Heart right ventricle (tissue), 16 donors: ENCODE data around the gene PLAC1. TPM values are rescaled to one million over a fixed set of nuclear protein-coding genes. Genes with fewer than 3 reads are reported as not detected.

Experiments
- ATAC-seq, 8 donors: fragments of 200-7000 bp; cut with Tn5 transposase; one replicate each; pipeline ENCODE4 v1.9.1; 2020; ENCODE audit warnings: mild to moderate bottlenecking in 8 of 8, moderate library complexity in 8 of 8, moderate number of reproducible peaks in 1 of 8
- DNase-seq, 2 donors: peaks; one replicate each; pipeline ENCODE4 v3.0.0-alpha.2; 2020
- H3K27ac ChIP-seq, 10 donors: fragments of 200-600 bp; sonication (generic) in 2 of 10; one replicate each; pipeline versions ENCODE4 v1.5.0 to v1.8.0; 2020 to 2022; ENCODE audit warnings: mild to moderate bottlenecking in 3 of 10
- H3K27me3 ChIP-seq, 7 donors: fragments of 200-600 bp; one replicate each; pipeline ENCODE4 v1.8.0; 2021 to 2022; ENCODE audit warnings: mild to moderate bottlenecking in 2 of 7
- H3K36me3 ChIP-seq, 9 donors: fragments of 200-600 bp; sonication (generic) in 1 of 9; one replicate each; pipeline versions ENCODE4 v1.5.0 to v1.8.0; 2020 to 2022; ENCODE audit warnings: mild to moderate bottlenecking in 2 of 9
- H3K4me1 ChIP-seq, 9 donors: fragments of 200-600 bp; sonication (generic) in 1 of 9; one replicate each; pipeline versions ENCODE4 v1.5.0 to v1.8.0; 2020 to 2022; ENCODE audit warnings: mild to moderate bottlenecking in 4 of 9
- H3K4me3 ChIP-seq, 10 donors: fragments of 200-600 bp; sonication (generic) in 2 of 10; one replicate each; pipeline versions ENCODE4 v1.5.0 to v1.8.0; 2020 to 2022; ENCODE audit warnings: mild to moderate bottlenecking in 7 of 10, moderate library complexity in 2 of 10
- H3K9me3 ChIP-seq, 11 donors: fragments of 200-600 bp in 10 of 11; sonication (generic) in 2 of 11; one replicate each; pipeline versions ENCODE4 v1.5.0 to v1.8.0; 2013 to 2022; ENCODE audit warnings: mild to moderate bottlenecking in 2 of 11, control low read depth in 1 of 11, moderate library complexity in 1 of 11
- WGBS, 2 donors: extraction: QIAGEN DNeasy Blood & Tissue Kit; methylation state at CpG; one replicate each; pipeline ENCODE4 v1.1.7; 2013; ENCODE audit warnings: inconsistent platforms in 1 of 2; 5-methylcytosine and 5-hydroxymethylcytosine counted together
- intact Hi-C, 10 donors: fragments of 100-400 bp; cut with DNase I; formaldehyde crosslinking; loops; one replicate each; pipeline versions ENCODE4 v1.11.1 to v1.14.2; 2022
- polyA plus RNA-seq, 2 donors: library from polyadenylated mRNA; stranded (reverse); fragments of 200-250 nt; gene quantifications; one replicate each; pipeline ENCODE4 v1.2.3, GENCODE V29; 2013
- total RNA-seq, 10 donors: library from RNA; stranded (reverse); fragmentation: NEBNext Ultra II Directional in 3 of 10; extraction: Animal tissue kit (Norgen Biotek cat#: 25700) in 3 of 10; gene quantifications; one replicate each; pipeline versions ENCODE4 v1.2.1 to v1.2.4, GENCODE V29; 2021 to 2023
- TF ChIP-seq, protein P1 (sequence below), 9 donors: fragments of 200-600 bp; sonication (generic) in 2 of 9; IDR thresholded peaks; one replicate each; pipeline versions ENCODE4 v1.5.0 to v1.8.0; 2021 to 2022; ENCODE audit warnings: antibody characterized with exemption in 9 of 9, mild to moderate bottlenecking in 5 of 9, moderate library complexity in 1 of 9
- donor health status: Arrhythmogenic right ventricular cardiomyopathy.
- donor health status: ischemic (EF 13 %, LVEDD 7.1; RV severe dilation, severe dysfunction).
- donor health status: healthy with polysubstance abuse.
- donor health status: DM: no; HTN: yes; CAD: no.
- donor health status: DM: no; HTN: no; CAD: no.
- donor health status: ischemic (EF 25% LVEDD 6.9; RV normal size, moderate dysfunction).
- donor health status: ischemic (EF 25% LVEDD 5.7; RV mildly dilated, moderate dysfunction).
- donor health status: healthy.
- donor health status: DM: yes; HTN: yes; CAD: no.
- donor health status: Ischemic cardiomyopathy.
- donor health status: ischemic (EF 35%, LVEDD 5.7; RV mildly dilated, moderate dysfunction).
- donor health status: nonischemic (EF 11% LVEDD 7.7; RV severe dilation, severe dysfunction).
- donor health status: DM: yes; HTN: yes; CAD: no.
- donor health status: PGD.
- donor health status: ischemic (EF 29% LVEDD 5.4; RV normal size, mild dysfunction).
- donor health status: nonischemic (EF 23%, LVEDD 6.1; RV moderate dilation, normal function).

PLAC1 gene
- total and polyA plus RNA-seq, 12 donors: not detected

- no peak overlapping the region for H3K27ac ChIP-seq
- H3K27me3 ChIP-seq: peaks cover 0 to 29% (median 0%) of the 10 kb centered on the region in 7 donors
- no peaks in the 10 kb centered on the region for H3K36me3 ChIP-seq
- no peaks in the 10 kb centered on the region for H3K9me3 ChIP-seq
- whole genome bisulfite sequencing, 2 donors: 62 to 70% methylated on average over 2 of the region's 2 CpGs
- TF ChIP-seq, protein P1, sequence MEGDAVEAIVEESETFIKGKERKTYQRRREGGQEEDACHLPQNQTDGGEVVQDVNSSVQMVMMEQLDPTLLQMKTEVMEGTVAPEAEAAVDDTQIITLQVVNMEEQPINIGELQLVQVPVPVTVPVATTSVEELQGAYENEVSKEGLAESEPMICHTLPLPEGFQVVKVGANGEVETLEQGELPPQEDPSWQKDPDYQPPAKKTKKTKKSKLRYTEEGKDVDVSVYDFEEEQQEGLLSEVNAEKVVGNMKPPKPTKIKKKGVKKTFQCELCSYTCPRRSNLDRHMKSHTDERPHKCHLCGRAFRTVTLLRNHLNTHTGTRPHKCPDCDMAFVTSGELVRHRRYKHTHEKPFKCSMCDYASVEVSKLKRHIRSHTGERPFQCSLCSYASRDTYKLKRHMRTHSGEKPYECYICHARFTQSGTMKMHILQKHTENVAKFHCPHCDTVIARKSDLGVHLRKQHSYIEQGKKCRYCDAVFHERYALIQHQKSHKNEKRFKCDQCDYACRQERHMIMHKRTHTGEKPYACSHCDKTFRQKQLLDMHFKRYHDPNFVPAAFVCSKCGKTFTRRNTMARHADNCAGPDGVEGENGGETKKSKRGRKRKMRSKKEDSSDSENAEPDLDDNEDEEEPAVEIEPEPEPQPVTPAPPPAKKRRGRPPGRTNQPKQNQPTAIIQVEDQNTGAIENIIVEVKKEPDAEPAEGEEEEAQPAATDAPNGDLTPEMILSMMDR (IDR thresholded peaks at IDR 0.05): no peak
- no peak for ATAC-seq
- H3K4me3 ChIP-seq: no peak overlapping the region
- H3K4me1 ChIP-seq: no peaks in the 10 kb centered on the region
- intact Hi-C loops: no loop called here
- DNase-seq: no peak
Observed at GRCh38 chrX:134641346-134641745, 16.9 kb downstream of the PLAC1 start.

- no peaks in the 10 kb centered on the region for H3K36me3 ChIP-seq
- DNase-seq (no peak), ATAC-seq (no peak)
- TF ChIP-seq, protein P1 (IDR thresholded peaks at IDR 0.05): no peak
- no peak overlapping the region for H3K27ac ChIP-seq
- no peaks in the 10 kb centered on the region for H3K9me3 ChIP-seq
- no peaks in the 10 kb centered on the region for H3K4me1 ChIP-seq
- 97 to 98% methylated on average over 4 of the region's 4 CpGs for WGBS, 2 donors
- H3K4me3 ChIP-seq: no peak overlapping the region
- intact Hi-C loops: no loop called here
- H3K27me3 ChIP-seq: peaks cover 0 to 29% (median 0%) of the 10 kb centered on the region in 7 donors
Observed at GRCh38 chrX:134640914-134641313, 17.4 kb downstream of the PLAC1 start.

- intact Hi-C loops: no loop called here
- Histone ChIP-seq H3K4me1 (peaks cover 0 to 10% (median 0%) of the 10 kb centered on the region in 9 donors), H3K36me3 (no peaks in the 10 kb centered on the region), H3K27ac (no peak overlapping the region), H3K27me3 (peaks cover 0 to 29% (median 0%) of the 10 kb centered on the region in 7 donors), H3K4me3 (no peak overlapping the region), H3K9me3 (no peaks in the 10 kb centered on the region)
- WGBS, 2 donors: 88 to 94% methylated on average over 5 of the region's 5 CpGs
- DNase-seq (no peak), ATAC-seq (no peak)
- TF ChIP-seq, protein P1 (IDR thresholded peaks at IDR 0.05): no peak
Observed at GRCh38 chrX:134636851-134637250, 21.4 kb downstream of the PLAC1 start.

GRCh38 chrX:134634691-134635090 lies 23.6 kb downstream of the PLAC1 start:
- peaks cover 0 to 10% (median 0%) of the 10 kb centered on the region in 9 donors for H3K4me1 ChIP-seq
- TF ChIP-seq, protein P1 (IDR thresholded peaks at IDR 0.05): no peak
- no peaks in the 10 kb centered on the region for H3K9me3 ChIP-seq
- no peak overlapping the region for H3K4me3 ChIP-seq
- H3K36me3 ChIP-seq: no peaks in the 10 kb centered on the region
- no peak for DNase-seq
- H3K27me3 ChIP-seq: peaks cover 0 to 21% (median 0%) of the 10 kb centered on the region in 7 donors
- ATAC-seq: no peak
- WGBS, 2 donors: 77 to 87% methylated on average over 5 of the region's 5 CpGs
- no peak overlapping the region for H3K27ac ChIP-seq
- intact Hi-C loops: no loop called here
